Caco-2 (cell line): ENCODE data around the gene STOML1. TPM values are rescaled to one million over a fixed set of nuclear protein-coding genes. Genes with fewer than 3 reads are reported as not detected.
"Not testable (repeated sequence)": the region's sequence is repeated elsewhere in the genome, so short reads cannot be mapped to it uniquely, and the experiment has no call there.

Source experiments
- BruUV-seq: library from RNA; stranded (reverse); fragments of 400-500 nt; replicated peaks from 2 replicates; lab custom pipeline; 2021; lab: Mats Ljungman, UMichigan
- CTCF ChIA-PET: fragments of 300-600 bp; sonication (Branson Sonifier 250); formaldehyde crosslinking; loops from one replicate; lab custom pipeline; 2022; ENCODE audit warnings: antibody characterized with exemption; lab: Charles Lee
- POLR2A ChIA-PET: fragments of 300-600 bp; sonication (Branson Sonifier 250); formaldehyde crosslinking; loops from one replicate; lab custom pipeline; 2022; ENCODE audit warnings: antibody characterized with exemption; lab: Charles Lee
- DNase-seq, 2 experiments: peaks; one replicate each; pipeline versions ENCODE4 v3.0.0 to v3.0.0-alpha.2; 2020 to 2022
- H3K27me3 ChIP-seq: replicated peaks from 2 replicates; pipeline ENCODE4 v1.6.0; 2011; ENCODE audit warnings: low read length; ENCODE audit not compliant: control insufficient read depth, insufficient read depth
- H3K36me3 ChIP-seq: 2 replicates; pipeline ENCODE4 v1.5.1; 2011; ENCODE audit warnings: low read length; ENCODE audit not compliant: control insufficient read depth, insufficient read depth
- H3K4me1 ChIP-seq: fragments of 250-450 bp; sonication (Bioruptor Pico); 2 replicates; pipeline ENCODE4 v1.5.1; 2020; ENCODE audit warnings: mild to moderate bottlenecking
- H3K4me3 ChIP-seq: 2 replicates; pipeline ENCODE4 v1.5.1; 2011; ENCODE audit warnings: low read depth, mild to moderate bottlenecking, control low read depth, low read length
- H3K9me3 ChIP-seq: fragments of 250-450 bp; sonication (Bioruptor Pico); 2 replicates; pipeline ENCODE4 v1.5.1; 2020; ENCODE audit warnings: mild to moderate bottlenecking, moderate library complexity
- H3K27ac Mint-ChIP-seq: one replicate; pipeline ENCODE4 v1.8.0; 2022; ENCODE audit warnings: mixed read lengths; ENCODE audit not compliant: unreplicated experiment
- H3K27me3 Mint-ChIP-seq: one replicate; pipeline ENCODE4 v1.8.0; 2022; ENCODE audit warnings: mixed read lengths; ENCODE audit not compliant: insufficient read depth, unreplicated experiment
- H3K36me3 Mint-ChIP-seq: one replicate; pipeline ENCODE4 v1.8.0; 2022; ENCODE audit warnings: mild to moderate bottlenecking, mixed read lengths; ENCODE audit not compliant: insufficient read depth, unreplicated experiment
- H3K4me1 Mint-ChIP-seq: one replicate; pipeline ENCODE4 v1.8.0; 2022; ENCODE audit warnings: low read depth, mixed read lengths; ENCODE audit not compliant: unreplicated experiment
- H3K4me3 Mint-ChIP-seq: one replicate; pipeline ENCODE4 v1.8.0; 2022; ENCODE audit warnings: mild to moderate bottlenecking, moderate library complexity, mixed read lengths; ENCODE audit not compliant: unreplicated experiment
- H3K9me3 Mint-ChIP-seq: one replicate; pipeline ENCODE4 v1.8.0; 2022; ENCODE audit warnings: mixed read lengths; ENCODE audit not compliant: unreplicated experiment
- intact Hi-C: fragments of 100-400 bp; cut with micrococcal nuclease; formaldehyde crosslinking; loops from one replicate; pipeline ENCODE4 v1.10.0; 2022; ENCODE audit not compliant: unreplicated experiment
- total RNA-seq: library from RNA; stranded (reverse); gene quantifications from 2 replicates; pipeline ENCODE4 v1.2.3, GENCODE V29; 2022
- TF ChIP-seq, protein P1 (sequence below), 2 experiments: fragments of 200-600 bp in 1 of 2; IDR thresholded peaks; 1 replicate in 1 of 2; 2 replicates in 1 of 2; pipeline versions ENCODE4 v1.5.1 to v1.8.0; 2011 to 2022; ENCODE audit warnings: antibody characterized with exemption in 1 of 2, control low read depth in 1 of 2, inconsistent platforms in 1 of 2, low read depth in 1 of 2, low read length in 1 of 2, mild to moderate bottlenecking in 1 of 2, moderate library complexity in 1 of 2; ENCODE audit not compliant: insufficient read depth in 1 of 2, severe bottlenecking in 1 of 2, unreplicated experiment in 1 of 2

The STOML1 gene
- total RNA-seq, 1 experiment from 2014 or later = 7.6 TPM

GRCh38 chr15:73962433-73962832, 29.7 kb downstream of the STOML1 start:
- Mint-ChIP-seq H3K36me3 (no peaks in the 10 kb centered on the region), H3K9me3 (no peaks in the 10 kb centered on the region), H3K27ac (no peak overlapping the region), H3K4me1 (no peaks in the 10 kb centered on the region), H3K4me3 (no peak overlapping the region), H3K27me3 (peaks cover 11% of the 10 kb centered on the region)
- intact Hi-C loops = no loop called here
- no peak for DNase-seq
- H3K4me3 ChIP-seq = no peak overlapping the region
- TF ChIP-seq, protein P1, sequence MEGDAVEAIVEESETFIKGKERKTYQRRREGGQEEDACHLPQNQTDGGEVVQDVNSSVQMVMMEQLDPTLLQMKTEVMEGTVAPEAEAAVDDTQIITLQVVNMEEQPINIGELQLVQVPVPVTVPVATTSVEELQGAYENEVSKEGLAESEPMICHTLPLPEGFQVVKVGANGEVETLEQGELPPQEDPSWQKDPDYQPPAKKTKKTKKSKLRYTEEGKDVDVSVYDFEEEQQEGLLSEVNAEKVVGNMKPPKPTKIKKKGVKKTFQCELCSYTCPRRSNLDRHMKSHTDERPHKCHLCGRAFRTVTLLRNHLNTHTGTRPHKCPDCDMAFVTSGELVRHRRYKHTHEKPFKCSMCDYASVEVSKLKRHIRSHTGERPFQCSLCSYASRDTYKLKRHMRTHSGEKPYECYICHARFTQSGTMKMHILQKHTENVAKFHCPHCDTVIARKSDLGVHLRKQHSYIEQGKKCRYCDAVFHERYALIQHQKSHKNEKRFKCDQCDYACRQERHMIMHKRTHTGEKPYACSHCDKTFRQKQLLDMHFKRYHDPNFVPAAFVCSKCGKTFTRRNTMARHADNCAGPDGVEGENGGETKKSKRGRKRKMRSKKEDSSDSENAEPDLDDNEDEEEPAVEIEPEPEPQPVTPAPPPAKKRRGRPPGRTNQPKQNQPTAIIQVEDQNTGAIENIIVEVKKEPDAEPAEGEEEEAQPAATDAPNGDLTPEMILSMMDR (IDR thresholded peaks at IDR 0.05; ENCODE audit: insufficient read depth in 1 of 2, low read depth in 1 of 2, low read length in 1 of 2, severe bottlenecking in 1 of 2, unreplicated experiment in 1 of 2) = no peak
- H3K9me3 ChIP-seq = no peaks in the 10 kb centered on the region
- CTCF ChIA-PET = no interaction called here
- no peaks in the 10 kb centered on the region for H3K27me3 ChIP-seq
- H3K4me1 ChIP-seq = no peaks in the 10 kb centered on the region
- H3K36me3 ChIP-seq = no peaks in the 10 kb centered on the region
- no TSS peak for BruUV-seq
- POLR2A ChIA-PET = no interaction called here

- H3K27me3 ChIP-seq, H3K4me3 ChIP-seq, H3K36me3 ChIP-seq, H3K27ac Mint-ChIP-seq, BruUV-seq, H3K4me3 Mint-ChIP-seq, DNase-seq, H3K4me1 Mint-ChIP-seq, H3K36me3 Mint-ChIP-seq, POLR2A ChIA-PET, intact Hi-C loops, H3K9me3 Mint-ChIP-seq, H3K9me3 ChIP-seq, H3K4me1 ChIP-seq: not testable (repeated sequence)
- peaks cover 11% of the 10 kb centered on the region for H3K27me3 Mint-ChIP-seq
- CTCF ChIA-PET = interaction anchor here (1.7 kb wide), 1 partner anchor 10 kb away, joined by 4 read pairs; no protein-coding TSS in a partner anchor
These were observed 31.5 kb downstream of the STOML1 start for GRCh38 chr15:73960472-73961070.

- ChIA-PET CTCF (interaction anchor here (1.7 kb wide), 1 partner anchor 9 kb away, joined by 4 read pairs; no protein-coding TSS in a partner anchor), POLR2A (no interaction called here)
- Histone ChIP-seq H3K27me3 (no peaks in the 10 kb centered on the region), H3K36me3 (no peaks in the 10 kb centered on the region), H3K4me3 (no peak overlapping the region), H3K4me1 (no peaks in the 10 kb centered on the region), H3K9me3 (no peaks in the 10 kb centered on the region)
- Mint-ChIP-seq H3K9me3 (no peaks in the 10 kb centered on the region), H3K27me3 (peaks cover 11% of the 10 kb centered on the region), H3K4me3 (no peak overlapping the region), H3K4me1 (no peaks in the 10 kb centered on the region), H3K36me3 (no peaks in the 10 kb centered on the region), H3K27ac (no peak overlapping the region)
- no TSS peak for BruUV-seq
- intact Hi-C loops = no loop called here
- DNase-seq = no peak
- TF ChIP-seq, protein P1 (IDR thresholded peaks at IDR 0.05; ENCODE audit: insufficient read depth in 1 of 2, low read depth in 1 of 2, low read length in 1 of 2, severe bottlenecking in 1 of 2, unreplicated experiment in 1 of 2) = no peak
These were observed 32.3 kb downstream of the STOML1 start for GRCh38 chr15:73959801-73960200.
